K562 (cell line): ENCODE measurements around the gene BDNF. TPM values are rescaled to one million over a fixed set of nuclear protein-coding genes. Genes with fewer than 3 reads are reported as not detected.

Experiments
- ATAC-seq: fragments of 200-7000 bp; cut with Tn5 transposase; 3 replicates; pipeline ENCODE4 v1.9.1; 2020; ENCODE audit warnings: moderate library complexity
- BruUV-seq: library from RNA; stranded (reverse); fragments of 400-500 nt; replicated peaks from 2 replicates; lab custom pipeline; 2021; lab: Mats Ljungman, UMichigan
- CTCF ChIA-PET: fragments of 300-600 bp; formaldehyde crosslinking; extraction: SDS; loops from one replicate; lab custom pipeline; 2021; ENCODE audit warnings: low intra/inter-chr PET ratio; lab: Yijun Ruan, JAX
- POLR2A ChIA-PET: fragments of 300-600, 350-650 bp; sonication (Branson Sonifier 250); formaldehyde crosslinking; extraction: SDS; loops from one replicate; lab custom pipeline; 2021; ENCODE audit warnings: antibody characterized with exemption, inconsistent platforms; lab: Yijun Ruan, JAX
- DNase-seq, 4 experiments: peaks; one replicate each; pipeline versions ENCODE4 v3.0.0 to v3.0.0-alpha.2; 2011 to 2018; ENCODE audit warnings: low spot score in 3 of 4, mixed read lengths in 3 of 4; ENCODE audit errors: extremely low read depth in 1 of 4
- FAIRE-seq: peaks from 2 replicates; lab custom pipeline; 2011; peaks lifted over from hg19 to GRCh38; lab: Jason Lieb, UNC
- H2AFZ ChIP-seq: 2 replicates; pipeline ENCODE4 v1.6.0; 2011; ENCODE audit warnings: low read depth, low read length, control low read depth, inconsistent platforms
- H3K27ac ChIP-seq: fragments of 200-600 bp; 3 replicates; pipeline ENCODE4 v1.8.0; 2011; ENCODE audit warnings: low read depth, mild to moderate bottlenecking, control low read depth, inconsistent platforms, low read length, moderate library complexity, mixed read lengths; ENCODE audit errors: extremely low read depth
- H3K27me3 ChIP-seq, 2 experiments: fragments of 300-600 bp in 1 of 2; 2 replicates in 1 of 2; 3 replicates in 1 of 2; pipeline versions ENCODE4 v1.6.0 to v1.8.0; 2011; ENCODE audit warnings: inconsistent platforms in 2 of 2, low read length in 2 of 2, mild to moderate bottlenecking in 1 of 2, mixed read lengths in 1 of 2, moderate library complexity in 1 of 2; ENCODE audit not compliant: control insufficient read depth in 2 of 2, insufficient read depth in 2 of 2
- H3K36me3 ChIP-seq: fragments of 300-600 bp; 3 replicates; pipeline ENCODE4 v1.8.0; 2011; ENCODE audit warnings: mild to moderate bottlenecking, low read length, inconsistent platforms; ENCODE audit not compliant: control insufficient read depth, insufficient read depth
- H3K4me1 ChIP-seq, 2 experiments: fragments of 200-600 bp in 1 of 2; replicated peaks in 1 of 2; 2 replicates in 1 of 2; 3 replicates in 1 of 2; pipeline versions ENCODE4 v1.5.1 to v1.8.0; 2011; ENCODE audit warnings: inconsistent platforms in 2 of 2, low read length in 2 of 2, mild to moderate bottlenecking in 1 of 2, mixed read lengths in 1 of 2, moderate library complexity in 1 of 2; ENCODE audit not compliant: control insufficient read depth in 2 of 2, insufficient read depth in 2 of 2
- H3K4me2 ChIP-seq: 2 replicates; pipeline ENCODE4 v1.6.1; 2011; ENCODE audit warnings: low read length, control low read depth, inconsistent platforms, mixed read lengths; ENCODE audit not compliant: insufficient read depth
- H3K4me3 ChIP-seq: fragments of 200-600 bp; sonication (generic), shearing (Covaris generic); 2 replicates; pipeline ENCODE4 v1.5.1; 2016; ENCODE audit warnings: control low read depth, inconsistent platforms
- H3K79me2 ChIP-seq: fragments of 200-600 bp; 3 replicates; pipeline ENCODE4 v1.8.0; 2011; ENCODE audit warnings: low read length, inconsistent platforms; ENCODE audit not compliant: control insufficient read depth, insufficient read depth
- H3K9ac ChIP-seq, 2 experiments: 2 replicates each; pipeline versions ENCODE4 v1.6.0 to v1.6.1; 2011; ENCODE audit warnings: low read depth in 2 of 2, low read length in 2 of 2, control low read depth in 1 of 2, inconsistent platforms in 1 of 2, mild to moderate bottlenecking in 1 of 2, mixed read lengths in 1 of 2; ENCODE audit not compliant: insufficient read depth in 1 of 2
- H3K9me1 ChIP-seq: one replicate; pipeline ENCODE4 v1.6.0; 2011; ENCODE audit warnings: inconsistent platforms, mild to moderate bottlenecking, low read length, moderate library complexity; ENCODE audit not compliant: control insufficient read depth, insufficient read depth
- H3K9me3 ChIP-seq: replicated peaks from 2 replicates; pipeline ENCODE4 v1.5.1; 2011; ENCODE audit warnings: low read depth, low read length, inconsistent platforms; ENCODE audit not compliant: control insufficient read depth, insufficient read depth
- H4K20me1 ChIP-seq: replicated peaks from 2 replicates; pipeline ENCODE4 v1.6.1; 2011; ENCODE audit warnings: low read length, inconsistent platforms, mixed read lengths; ENCODE audit not compliant: control insufficient read depth, insufficient read depth
- BHLHE40 ChIP-seq: IDR thresholded peaks from 2 replicates; pipeline ENCODE4 v1.6.1; 2011; ENCODE audit warnings: low read length, improper control_type of control experiment
- CREBBP ChIP-seq: IDR thresholded peaks from one replicate; pipeline ENCODE4 v1.6.1; 2012; ENCODE audit warnings: low read depth, mild to moderate bottlenecking, control low read depth, inconsistent platforms, low read length
- KLF10 ChIP-seq: fragments of 250-450 bp; sonication (Bioruptor Pico); IDR thresholded peaks from 2 replicates; pipeline ENCODE4 v1.6.1; 2021; ENCODE audit warnings: matching md5 sums
- MEF2D ChIP-seq: conservative IDR thresholded peaks from 2 replicates; pipeline ENCODE4 v1.6.1; 2016; ENCODE audit warnings: low read depth, missing genetic modification characterization, missing compliant biosample characterization
- NCOA6 ChIP-seq: fragments of 450-650 bp; IDR thresholded peaks from 2 replicates; pipeline ENCODE4 v1.6.1; 2017; ENCODE audit warnings: mild to moderate bottlenecking
- NFIC ChIP-seq: fragments of 450-650 bp; IDR thresholded peaks from 2 replicates; pipeline ENCODE4 v1.6.1; 2017; ENCODE audit warnings: mild to moderate bottlenecking, inconsistent platforms
- NFXL1 ChIP-seq: fragments of 450-650 bp; formaldehyde crosslinking; IDR thresholded peaks from 2 replicates; pipeline ENCODE4 v1.4.0; 2021; ENCODE audit warnings: mild to moderate bottlenecking
- PBX2 ChIP-seq, 2 experiments: IDR thresholded peaks in 1 of 2; conservative IDR thresholded peaks in 1 of 2; 2 replicates each; pipeline ENCODE4 v1.6.1; 2016; ENCODE audit warnings: low read depth in 2 of 2, mild to moderate bottlenecking in 1 of 2, missing compliant biosample characterization in 1 of 2, missing genetic modification characterization in 1 of 2, moderate library complexity in 1 of 2
- RB1 ChIP-seq: fragments of 450-650 bp; IDR thresholded peaks from 2 replicates; pipeline ENCODE4 v1.6.1; 2017; ENCODE audit warnings: low read depth, mild to moderate bottlenecking
- ZFP91 ChIP-seq: sonication (generic); formaldehyde crosslinking; IDR thresholded peaks from 2 replicates; pipeline ENCODE4 v1.8.0; 2022; ENCODE audit warnings: mild to moderate bottlenecking, missing genetic modification reagents
- WGBS: fragments of 100-300 bp; shearing (Covaris generic); methylation state at CpG from one replicate; pipeline ENCODE4 v1.1.6; 2016; ENCODE audit warnings: low coverage, mixed read lengths; ENCODE audit not compliant: insufficient coverage; ENCODE audit errors: missing lambda C conversion rate; 5-methylcytosine and 5-hydroxymethylcytosine counted together
- in situ Hi-C: fragments of 300-500 bp; cut with MboI; formaldehyde crosslinking; loops from 4 replicates; pipeline ENCODE4 v1.15.0; 2018; ENCODE audit warnings: inconsistent platforms, mixed read lengths
- intact Hi-C: fragments of 100-400 bp; cut with micrococcal nuclease; formaldehyde crosslinking; loops from 2 replicates; pipeline ENCODE4 v1.14.2; 2022
- polyA plus RNA-seq, 8 experiments: library from polyadenylated mRNA; depleted of rRNA in 4 of 8; stranded (reverse) in 5 of 8; unstranded in 3 of 8; fragments of >200 nt; fragmentation: Nextera tagmentation in 2 of 8; fragmentation: Illumina TruSeq in 1 of 8; extraction: Ambion mirVana in 2 of 8; extraction: Trizol in 1 of 8; gene quantifications; 2 replicates each; pipeline versions ENCODE4 v1.2.1 to v1.2.3, GENCODE V29; 2011 to 2014; ENCODE audit warnings: inconsistent platforms in 1 of 8, missing spikeins in 1 of 8
- total RNA-seq, 7 experiments: library from RNA; depleted of rRNA in 6 of 7; stranded (reverse); fragments of >200 nt in 6 of 7; fragmentation: Illumina TruSeq in 2 of 7; extraction: Trizol in 2 of 7; gene quantifications; 2 replicates each; pipeline versions ENCODE4 v1.2.1 to v1.2.3, GENCODE V29; 2011 to 2021; ENCODE audit warnings: low replicate concordance in 1 of 7

BDNF gene
- total and polyA plus RNA-seq, 9 of the 15 experiments (the other 6 are each of a cell fraction or from before 2014, with no cell fraction given), result 0.04 TPM; not detected in 8

GRCh38 chr11:27740362-27741013, 40.2 kb upstream of the BDNF start:
- Histone ChIP-seq H4K20me1 (no peaks in the 10 kb centered on the region), H2AFZ (no peak overlapping the region), H3K79me2 (no peaks in the 10 kb centered on the region), H3K9ac (no peak overlapping the region), H3K9me1 (no peaks in the 10 kb centered on the region), H3K4me1 (no peaks in the 10 kb centered on the region), H3K36me3 (no peaks in the 10 kb centered on the region), H3K27me3 (no peaks in the 10 kb centered on the region), H3K27ac (no peak overlapping the region), H3K9me3 (no peaks in the 10 kb centered on the region), H3K4me2 (no peak overlapping the region), H3K4me3 (no peak overlapping the region)
- ATAC-seq (no peak), DNase-seq (no peak), FAIRE-seq (no peak)
- no TSS peak for BruUV-seq
- POLR2A ChIA-PET, result no interaction called here
- CTCF ChIA-PET, result no interaction called here
- in situ Hi-C loops, result no loop called here
- peak; percentile 32; the same call in 1 of the 2 replicates for TF ChIP-seq NFIC
- no peak for TF ChIP-seq RB1
- intact Hi-C loops, result no loop called here
- under 1% methylated on average over 7 of the region's 7 CpGs for WGBS

- no TSS peak for BruUV-seq
These were observed 35.0 kb upstream of the BDNF start for GRCh38 chr11:27735281-27735680.

More at GRCh38 chr11:27735281-27735680, 35.0 kb upstream of the BDNF start:
- Histone ChIP-seq H3K4me2 (no peak overlapping the region), H2AFZ (no peak overlapping the region), H3K27me3 (no peaks in the 10 kb centered on the region), H3K4me3 (no peak overlapping the region), H3K9me1 (no peaks in the 10 kb centered on the region), H4K20me1 (no peaks in the 10 kb centered on the region), H3K4me1 (no peaks in the 10 kb centered on the region)
- DNase-seq (no peak), ATAC-seq (no peak), FAIRE-seq (no peak)
- intact Hi-C loops, result no loop called here
- POLR2A ChIA-PET, result no interaction called here
- TF ChIP-seq CREBBP (no peak), NFXL1 (CRISPR knock-in tag) (no peak), NCOA6 (no peak), ZFP91 (CRISPR knock-in tag) (no peak), MEF2D (tag) (no peak), KLF10 (no peak), PBX2 (CRISPR knock-in tag; IDR thresholded peaks at IDR 0.05; ENCODE audit: low read depth) (no peak), PBX2 (tag; conservative IDR thresholded peaks at IDR 0.05; ENCODE audit: low read depth) (no peak), BHLHE40 (no peak)
- TF ChIP-seq, all 486 proteins: peak for 0
- WGBS, result 0% methylated on average over 1 of the region's 1 CpG
- in situ Hi-C loops, result no loop called here
- no peaks in the 10 kb centered on the region for H3K36me3 ChIP-seq
- H3K27ac ChIP-seq, result no peak overlapping the region
- no peaks in the 10 kb centered on the region for H3K9me3 ChIP-seq
- CTCF ChIA-PET, result no interaction called here
- no peaks in the 10 kb centered on the region for H3K79me2 ChIP-seq
- no peak overlapping the region for H3K9ac ChIP-seq
